Measurements from ENCODE around the gene PHTF1.

Gene PHTF1

GRCh38 chr1:113751516-113751915 is 7.8 kb downstream of the PHTF1 start:
- H3K9ac ChIP-seq = no peak overlapping the region
- no peaks in the 10 kb centered on the region for H3K27me3 ChIP-seq (ENCODE audit: control insufficient read depth, insufficient read depth, low read length)
- H3K4me3 ChIP-seq (ENCODE audit: low read depth, low read length) = no peak overlapping the region
- no peak overlapping the region for H2AFZ ChIP-seq
- TF ChIP-seq CTCF (IDR thresholded peaks at IDR 0.05) = no peak
- no peaks in the 10 kb centered on the region for H3K36me3 ChIP-seq (ENCODE audit: control insufficient read depth, insufficient read depth, low read length)
- no peak overlapping the region for H3K27ac ChIP-seq
- H3K4me2 ChIP-seq (ENCODE audit: low read length) = no peak overlapping the region
- no peaks in the 10 kb centered on the region for H3K79me2 ChIP-seq
- H3K4me1 ChIP-seq = no peaks in the 10 kb centered on the region
- H3K9me3 ChIP-seq (ENCODE audit: control insufficient read depth, low read length) = no peaks in the 10 kb centered on the region

- no peaks in the 10 kb centered on the region for H3K36me3 ChIP-seq (ENCODE audit: control insufficient read depth, insufficient read depth, low read length)
- no peak for TF ChIP-seq CTCF (IDR thresholded peaks at IDR 0.05)
These were observed 8.2 kb downstream of the PHTF1 start for GRCh38 chr1:113751114-113751513.

GRCh38 chr1:113749402-113749801 is 9.9 kb downstream of the PHTF1 start:
- no peaks in the 10 kb centered on the region for H3K79me2 ChIP-seq
- no peaks in the 10 kb centered on the region for H3K9me3 ChIP-seq (ENCODE audit: control insufficient read depth, low read length)
- no peaks in the 10 kb centered on the region for H3K36me3 ChIP-seq (ENCODE audit: control insufficient read depth, insufficient read depth, low read length)
- no peak overlapping the region for H3K4me2 ChIP-seq (ENCODE audit: low read length)
- H3K27ac ChIP-seq = no peak overlapping the region
- H3K4me3 ChIP-seq (ENCODE audit: low read depth, low read length) = no peak overlapping the region
- H3K9ac ChIP-seq = no peak overlapping the region
- H2AFZ ChIP-seq = no peak overlapping the region
- H3K4me1 ChIP-seq = no peaks in the 10 kb centered on the region
- no peaks in the 10 kb centered on the region for H3K27me3 ChIP-seq (ENCODE audit: control insufficient read depth, insufficient read depth, low read length)
- TF ChIP-seq CTCF (IDR thresholded peaks at IDR 0.05) = no peak

More at GRCh38 chr1:113751114-113751513, 8.2 kb downstream of the PHTF1 start:
- H3K4me1 ChIP-seq = no peaks in the 10 kb centered on the region
- H3K27me3 ChIP-seq (ENCODE audit: control insufficient read depth, insufficient read depth, low read length) = no peaks in the 10 kb centered on the region
- no peaks in the 10 kb centered on the region for H3K9me3 ChIP-seq (ENCODE audit: control insufficient read depth, low read length)
- H3K4me3 ChIP-seq (ENCODE audit: low read depth, low read length) = no peak overlapping the region
- H2AFZ ChIP-seq = no peak overlapping the region
- H3K27ac ChIP-seq = no peak overlapping the region
- no peaks in the 10 kb centered on the region for H3K79me2 ChIP-seq
- H3K4me2 ChIP-seq (ENCODE audit: low read length) = no peak overlapping the region
- no peak overlapping the region for H3K9ac ChIP-seq

GRCh38 chr1:113747376-113747775 is 11.9 kb downstream of the PHTF1 start:
- no peak overlapping the region for H2AFZ ChIP-seq
- H3K27me3 ChIP-seq (ENCODE audit: control insufficient read depth, insufficient read depth, low read length) = no peaks in the 10 kb centered on the region
- no peak overlapping the region for H3K9ac ChIP-seq
- no peaks in the 10 kb centered on the region for H3K4me1 ChIP-seq
- no peaks in the 10 kb centered on the region for H3K79me2 ChIP-seq
- H3K4me3 ChIP-seq (ENCODE audit: low read depth, low read length) = no peak overlapping the region
- TF ChIP-seq CTCF (IDR thresholded peaks at IDR 0.05) = no peak
- no peak overlapping the region for H3K4me2 ChIP-seq (ENCODE audit: low read length)
- H3K36me3 ChIP-seq (ENCODE audit: control insufficient read depth, insufficient read depth, low read length) = no peaks in the 10 kb centered on the region
- no peak overlapping the region for H3K27ac ChIP-seq
- H3K9me3 ChIP-seq (ENCODE audit: control insufficient read depth, low read length) = no peaks in the 10 kb centered on the region

GRCh38 chr1:113745425-113745824 is 13.9 kb downstream of the PHTF1 start:
- Histone ChIP-seq H3K36me3 (ENCODE audit: control insufficient read depth, insufficient read depth, low read length) (no peaks in the 10 kb centered on the region), H3K9me3 (ENCODE audit: control insufficient read depth, low read length) (no peaks in the 10 kb centered on the region), H3K9ac (no peak overlapping the region), H3K27ac (no peak overlapping the region), H3K79me2 (no peaks in the 10 kb centered on the region), H3K27me3 (ENCODE audit: control insufficient read depth, insufficient read depth, low read length) (no peaks in the 10 kb centered on the region), H3K4me3 (ENCODE audit: low read depth, low read length) (no peak overlapping the region), H2AFZ (no peak overlapping the region), H3K4me2 (ENCODE audit: low read length) (no peak overlapping the region), H3K4me1 (no peaks in the 10 kb centered on the region)
- no peak for TF ChIP-seq CTCF (IDR thresholded peaks at IDR 0.05)
